ENCODE measurements around the gene NPPB. TPM values are rescaled to one million over a fixed set of nuclear protein-coding genes. Genes with fewer than 3 reads are reported as not detected.

Gene NPPB
- total and polyA plus RNA-seq, 2 donors (not counting 1 experiment from before 2014, with no cell fraction given) = not detected

GRCh38 chr1:11854519-11854918 is 4.2 kb downstream of the NPPB start:
- H3K4me1 ChIP-seq (ENCODE audit: control insufficient read depth, extremely low read depth, insufficient read depth, low read length) = no peaks in the 10 kb centered on the region
- H3K4me2 ChIP-seq (ENCODE audit: extremely low read depth, insufficient read depth, low read length) = no peak overlapping the region
- H3K79me2 ChIP-seq (ENCODE audit: control insufficient read depth, insufficient read depth, low read length) = no peaks in the 10 kb centered on the region
- H4K20me1 ChIP-seq (ENCODE audit: control insufficient read depth, extremely low read depth, insufficient read depth, low read length) = no peaks in the 10 kb centered on the region
- DNase-seq (ENCODE audit: low read depth in 2 of 2) = no peak
- peaks cover 22% of the 10 kb centered on the region for H3K27me3 ChIP-seq (ENCODE audit: control insufficient read depth, insufficient read depth, low read length)
- H3K4me3 ChIP-seq (replicated peaks in 1 of 4; ENCODE audit: control extremely low read depth in 1 of 4, insufficient read depth in 1 of 4, low read depth in 3 of 4, low read length in 4 of 4) = no peak overlapping the region
- H3K36me3 ChIP-seq (ENCODE audit: control insufficient read depth, insufficient read depth, low read length) = no peaks in the 10 kb centered on the region
- no peak overlapping the region for H3K9ac ChIP-seq (ENCODE audit: insufficient read depth, low read length)
- no peaks in the 10 kb centered on the region for H3K9me3 ChIP-seq (ENCODE audit: control insufficient read depth, insufficient read depth, low read depth, low read length)
- TF ChIP-seq EZH2 (IDR thresholded peaks at IDR 0.05; ENCODE audit: low read length, missing control alignments) (no peak), CTCF (conservative IDR thresholded peaks at IDR 0.05 in 1 of 2, IDR thresholded peaks at IDR 0.05 in 1 of 2; ENCODE audit: low read depth in 1 of 2, low read length in 2 of 2) (no peak)
- H3K27ac ChIP-seq (ENCODE audit: insufficient read depth, low read length) = no peak overlapping the region
- H2AFZ ChIP-seq (ENCODE audit: low read length) = no peak overlapping the region

GRCh38 chr1:11851180-11851579 is 7.6 kb downstream of the NPPB start:
- no peaks in the 10 kb centered on the region for H3K27me3 ChIP-seq (ENCODE audit: control insufficient read depth, insufficient read depth, low read length)
- H2AFZ ChIP-seq (ENCODE audit: low read length) = no peak overlapping the region
- no peaks in the 10 kb centered on the region for H3K4me1 ChIP-seq (ENCODE audit: control insufficient read depth, extremely low read depth, insufficient read depth, low read length)
- H3K79me2 ChIP-seq (ENCODE audit: control insufficient read depth, insufficient read depth, low read length) = no peaks in the 10 kb centered on the region
- H3K4me2 ChIP-seq (ENCODE audit: extremely low read depth, insufficient read depth, low read length) = no peak overlapping the region
- no peak overlapping the region for H3K27ac ChIP-seq (ENCODE audit: insufficient read depth, low read length)
- no peaks in the 10 kb centered on the region for H3K9me3 ChIP-seq (ENCODE audit: control insufficient read depth, insufficient read depth, low read depth, low read length)
- no peak for DNase-seq (ENCODE audit: low read depth in 2 of 2)
- no peaks in the 10 kb centered on the region for H4K20me1 ChIP-seq (ENCODE audit: control insufficient read depth, extremely low read depth, insufficient read depth, low read length)
- H3K4me3 ChIP-seq (replicated peaks in 1 of 4; ENCODE audit: control extremely low read depth in 1 of 4, insufficient read depth in 1 of 4, low read depth in 3 of 4, low read length in 4 of 4) = no peak overlapping the region
- TF ChIP-seq EZH2 (IDR thresholded peaks at IDR 0.05; ENCODE audit: low read length, missing control alignments) = no peak
- TF ChIP-seq CTCF (conservative IDR thresholded peaks at IDR 0.05 in 1 of 2, IDR thresholded peaks at IDR 0.05 in 1 of 2; ENCODE audit: low read depth in 1 of 2, low read length in 2 of 2) = no peak
- peaks cover 7% of the 10 kb centered on the region for H3K36me3 ChIP-seq (ENCODE audit: control insufficient read depth, insufficient read depth, low read length)
- no peak overlapping the region for H3K9ac ChIP-seq (ENCODE audit: insufficient read depth, low read length)

GRCh38 chr1:11850156-11850555 is 8.6 kb downstream of the NPPB start:
- no peak for DNase-seq (ENCODE audit: low read depth in 2 of 2)
- no peaks in the 10 kb centered on the region for H3K79me2 ChIP-seq (ENCODE audit: control insufficient read depth, insufficient read depth, low read length)
- TF ChIP-seq EZH2 (IDR thresholded peaks at IDR 0.05; ENCODE audit: low read length, missing control alignments) = no peak
- TF ChIP-seq CTCF (conservative IDR thresholded peaks at IDR 0.05 in 1 of 2, IDR thresholded peaks at IDR 0.05 in 1 of 2; ENCODE audit: low read depth in 1 of 2, low read length in 2 of 2) = no peak
- no peak overlapping the region for H3K4me3 ChIP-seq (replicated peaks in 1 of 4; ENCODE audit: control extremely low read depth in 1 of 4, insufficient read depth in 1 of 4, low read depth in 3 of 4, low read length in 4 of 4)
- no peak overlapping the region for H3K4me2 ChIP-seq (ENCODE audit: extremely low read depth, insufficient read depth, low read length)
- no peak overlapping the region for H3K27ac ChIP-seq (ENCODE audit: insufficient read depth, low read length)
- no peak overlapping the region for H2AFZ ChIP-seq (ENCODE audit: low read length)
- H3K9ac ChIP-seq (ENCODE audit: insufficient read depth, low read length) = no peak overlapping the region
- H4K20me1 ChIP-seq (ENCODE audit: control insufficient read depth, extremely low read depth, insufficient read depth, low read length) = no peaks in the 10 kb centered on the region
- H3K27me3 ChIP-seq (ENCODE audit: control insufficient read depth, insufficient read depth, low read length) = no peaks in the 10 kb centered on the region
- peaks cover 12% of the 10 kb centered on the region for H3K36me3 ChIP-seq (ENCODE audit: control insufficient read depth, insufficient read depth, low read length)
- H3K9me3 ChIP-seq (ENCODE audit: control insufficient read depth, insufficient read depth, low read depth, low read length) = no peaks in the 10 kb centered on the region
- H3K4me1 ChIP-seq (ENCODE audit: control insufficient read depth, extremely low read depth, insufficient read depth, low read length) = no peaks in the 10 kb centered on the region

All from fibroblast of lung (primary cell).